Keratinocyte (primary cell): ENCODE measurements around the gene ATXN3L. TPM values are rescaled to one million over a fixed set of nuclear protein-coding genes. Genes with fewer than 3 reads are reported as not detected.
A peak's percentile ranks its signal among the peaks of the same experiment; 100 is the strongest.

Experiments
- DNase-seq: peaks from one replicate; pipeline ENCODE4 v3.0.0-alpha.2; 2011; ENCODE audit warnings: low read depth, missing footprints, low spot score
- FAIRE-seq: peaks from 2 replicates; lab custom pipeline; 2011; peaks lifted over from hg19 to GRCh38; lab: Jason Lieb, UNC
- H2AFZ ChIP-seq: 2 replicates; pipeline ENCODE4 v1.6.0; 2012; ENCODE audit warnings: low read length, control low read depth, inconsistent platforms; ENCODE audit not compliant: control insufficient read depth
- H3K27ac ChIP-seq: 2 replicates; pipeline ENCODE4 v1.5.1; 2011; ENCODE audit warnings: low read length; ENCODE audit not compliant: control insufficient read depth, insufficient read depth
- H3K27me3 ChIP-seq: 3 replicates; pipeline ENCODE4 v1.6.0; 2011; ENCODE audit warnings: low read length; ENCODE audit not compliant: control insufficient read depth, insufficient read depth; ENCODE audit errors: extremely low read depth
- H3K36me3 ChIP-seq, 2 experiments: 2 replicates in 1 of 2; 3 replicates in 1 of 2; pipeline ENCODE4 v1.5.1; 2011; ENCODE audit warnings: low read length in 2 of 2, mild to moderate bottlenecking in 1 of 2; ENCODE audit not compliant: control insufficient read depth in 2 of 2, insufficient read depth in 2 of 2; ENCODE audit errors: extremely low read depth in 1 of 2
- H3K4me1 ChIP-seq: 3 replicates; pipeline ENCODE4 v1.5.1; 2011; ENCODE audit warnings: low read length; ENCODE audit not compliant: control insufficient read depth, insufficient read depth; ENCODE audit errors: extremely low read depth
- H3K4me2 ChIP-seq: 3 replicates; pipeline ENCODE4 v1.6.0; 2011; ENCODE audit warnings: low read depth, low read length; ENCODE audit not compliant: control insufficient read depth, insufficient read depth; ENCODE audit errors: extremely low read depth
- H3K4me3 ChIP-seq, 3 experiments: fragments of 200-600 bp in 1 of 3; sonication (generic) in 1 of 3; 2 replicates in 2 of 3; 3 replicates in 1 of 3; pipeline ENCODE4 v1.5.1; 2011 to 2016; ENCODE audit warnings: low read length in 3 of 3, mild to moderate bottlenecking in 3 of 3, control low read depth in 2 of 3, inconsistent platforms in 1 of 3, low read depth in 1 of 3, mixed read lengths in 1 of 3, mixed run types in 1 of 3, moderate library complexity in 1 of 3; ENCODE audit not compliant: control insufficient read depth in 2 of 3, insufficient read depth in 2 of 3; ENCODE audit errors: extremely low read depth in 1 of 3
- H3K79me2 ChIP-seq: 2 replicates; pipeline ENCODE4 v1.6.0; 2012; ENCODE audit warnings: low read length; ENCODE audit not compliant: control insufficient read depth, insufficient read depth
- H3K9ac ChIP-seq: 3 replicates; pipeline ENCODE4 v1.6.0; 2011; ENCODE audit warnings: low read length; ENCODE audit not compliant: control insufficient read depth, insufficient read depth; ENCODE audit errors: extremely low read depth
- H3K9me1 ChIP-seq: 3 replicates; pipeline ENCODE4 v1.6.0; 2011; ENCODE audit warnings: low read length; ENCODE audit not compliant: control insufficient read depth, insufficient read depth; ENCODE audit errors: extremely low read depth
- H3K9me3 ChIP-seq: 2 replicates; pipeline ENCODE4 v1.5.1; 2012; ENCODE audit warnings: low read depth, low read length; ENCODE audit not compliant: control insufficient read depth
- H4K20me1 ChIP-seq: 3 replicates; pipeline ENCODE4 v1.6.0; 2011; ENCODE audit warnings: low read length; ENCODE audit not compliant: control insufficient read depth, insufficient read depth; ENCODE audit errors: extremely low read depth
- CTCF ChIP-seq, 3 experiments: IDR thresholded peaks in 1 of 3; conservative IDR thresholded peaks in 1 of 3; optimal IDR thresholded peaks in 1 of 3; 2 replicates in 2 of 3; 3 replicates in 1 of 3; pipeline versions ENCODE3 to v1.5.1; 2011; ENCODE audit warnings: low read length in 3 of 3, mild to moderate bottlenecking in 3 of 3, moderate library complexity in 2 of 3, control low read depth in 1 of 3, inconsistent platforms in 1 of 3; ENCODE audit not compliant: insufficient read depth in 2 of 3; ENCODE audit errors: extremely low read depth in 1 of 3
- EZH2 ChIP-seq: IDR thresholded peaks from one replicate; pipeline ENCODE4 v1.6.1; 2012; ENCODE audit warnings: inconsistent platforms, mild to moderate bottlenecking, low read length, moderate library complexity
- dilution Hi-C: fragments of 300-500 bp; cut with MboI; formaldehyde crosslinking; loops from one replicate; pipeline ENCODE4 v1.7.0; 2020; ENCODE audit warnings: low sequenced_read_pairs; ENCODE audit not compliant: extremely low pct_ligation_motif_present
- polyA plus RNA-seq, 5 experiments: library from polyadenylated mRNA; depleted of rRNA in 3 of 5; stranded (reverse) in 3 of 5; stranded (forward) in 1 of 5; unstranded in 1 of 5; fragments of >200 nt; gene quantifications; 1 replicate in 1 of 5; 2 replicates in 3 of 5; 3 replicates in 1 of 5; pipeline versions ENCODE4 v1.2.1 to v1.2.3, GENCODE V29; 2011 to 2012; ENCODE audit warnings: missing spikeins in 2 of 5, low read depth in 1 of 5, low replicate concordance in 1 of 5

The ATXN3L gene
- polyA plus RNA-seq, 1 donor (not counting 4 experiments of a cell fraction or from before 2014, with no cell fraction given) = not detected

GRCh38 chrX:13365161-13365560 is 45.3 kb upstream of the ATXN3L start:
- H3K27ac ChIP-seq = no peak overlapping the region
- H3K36me3 ChIP-seq = no peaks in the 10 kb centered on the region
- no peak for FAIRE-seq
- H3K4me2 ChIP-seq = no peak overlapping the region
- no peaks in the 10 kb centered on the region for H3K9me1 ChIP-seq
- H3K27me3 ChIP-seq = no peaks in the 10 kb centered on the region
- no peak for TF ChIP-seq EZH2
- TF ChIP-seq CTCF (optimal IDR thresholded peaks at IDR 0.05 in 1 of 3, IDR thresholded peaks at IDR 0.05 in 1 of 3, conservative IDR thresholded peaks at IDR 0.05 in 1 of 3; ENCODE audit: extremely low read depth in 1 of 3, insufficient read depth in 2 of 3, low read length in 3 of 3) = no peak
- H3K4me3 ChIP-seq = no peak overlapping the region
- dilution Hi-C loops = no loop called here
- no peak for DNase-seq
- H3K79me2 ChIP-seq = no peaks in the 10 kb centered on the region
- H3K9ac ChIP-seq = no peak overlapping the region
- no peaks in the 10 kb centered on the region for H3K9me3 ChIP-seq
- H3K4me1 ChIP-seq = no peaks in the 10 kb centered on the region
- no peak overlapping the region for H2AFZ ChIP-seq
- no peaks in the 10 kb centered on the region for H4K20me1 ChIP-seq

DNA sequence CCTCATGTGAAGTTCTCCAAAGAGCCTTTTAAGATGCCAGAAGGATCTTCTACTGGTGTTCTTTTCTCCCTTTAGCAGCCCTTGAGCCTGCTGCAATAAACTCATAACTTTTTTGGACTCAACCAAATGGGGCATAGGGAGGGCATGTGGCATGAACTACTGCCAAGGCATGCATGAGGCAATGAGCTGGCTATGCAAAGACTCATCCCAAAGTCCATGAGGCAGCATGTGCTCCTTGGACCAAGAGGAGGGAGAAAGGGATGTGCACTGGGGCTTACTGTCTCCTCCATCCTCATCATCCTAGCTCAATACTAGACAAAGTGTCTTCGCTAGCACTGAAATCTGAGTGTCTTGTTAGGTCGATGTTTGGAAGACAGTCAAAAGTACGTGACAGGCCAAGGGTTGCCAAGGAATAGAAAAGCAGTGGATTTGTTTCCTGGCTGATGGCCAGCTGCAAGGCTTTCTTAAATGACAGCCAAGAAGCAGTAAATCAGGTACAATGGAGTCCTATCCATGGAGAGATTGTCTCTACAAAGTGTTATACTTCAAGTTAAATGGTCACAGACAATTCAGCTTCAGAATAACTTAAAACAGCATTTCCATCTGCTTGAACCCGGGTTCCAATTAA is 44.5 kb upstream of the ATXN3L start:
- Histone ChIP-seq H3K9ac (no peak overlapping the region), H3K27ac (no peak overlapping the region), H3K4me1 (no peaks in the 10 kb centered on the region), H4K20me1 (no peaks in the 10 kb centered on the region), H3K27me3 (no peaks in the 10 kb centered on the region), H2AFZ (no peak overlapping the region), H3K4me2 (no peak overlapping the region), H3K4me3 (no peak overlapping the region), H3K9me3 (no peaks in the 10 kb centered on the region), H3K79me2 (no peaks in the 10 kb centered on the region), H3K9me1 (no peaks in the 10 kb centered on the region), H3K36me3 (no peaks in the 10 kb centered on the region)
- TF ChIP-seq EZH2 = no peak
- TF ChIP-seq CTCF (optimal IDR thresholded peaks at IDR 0.05 in 1 of 3, IDR thresholded peaks at IDR 0.05 in 1 of 3, conservative IDR thresholded peaks at IDR 0.05 in 1 of 3; ENCODE audit: extremely low read depth in 1 of 3, insufficient read depth in 2 of 3, low read length in 3 of 3) = no peak
- FAIRE-seq (peak; percentile 32), DNase-seq (no peak)
- dilution Hi-C loops = no loop called here
